Fibroblast of mammary gland (primary cell): ENCODE measurements around the gene TRIM17.

Source experiments
- DNase-seq: peaks from one replicate; pipeline ENCODE4 v3.0.0-alpha.2; 2010; ENCODE audit warnings: low read depth
- H3K4me3 ChIP-seq: 2 replicates; pipeline ENCODE4 v1.5.1; 2011; ENCODE audit warnings: low read depth, mild to moderate bottlenecking, low read length, moderate library complexity; ENCODE audit not compliant: control insufficient read depth
- TF ChIP-seq, protein P1 (sequence below): conservative IDR thresholded peaks from 2 replicates; pipeline ENCODE4 v1.5.1; 2011; ENCODE audit warnings: low read depth, low read length, inconsistent platforms; ENCODE audit not compliant: control insufficient read depth, insufficient read depth

The TRIM17 gene

DNA sequence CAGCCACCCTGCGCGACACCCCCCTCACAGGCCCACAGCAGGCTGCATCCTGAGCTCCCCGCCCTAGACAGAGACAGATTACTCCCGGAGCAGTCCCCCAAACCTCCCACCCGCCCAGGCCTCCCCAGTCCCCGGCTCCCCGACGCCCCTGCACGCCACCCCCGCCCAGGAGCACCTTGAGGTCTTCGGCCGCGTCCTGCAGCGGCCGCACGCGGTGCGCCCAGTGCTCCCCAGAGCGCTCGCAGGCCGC is 10.8 kb downstream of the TRIM17 start:
- no peak for DNase-seq
- H3K4me3 ChIP-seq: peak overlapping the region; percentile 86
- TF ChIP-seq, protein P1, sequence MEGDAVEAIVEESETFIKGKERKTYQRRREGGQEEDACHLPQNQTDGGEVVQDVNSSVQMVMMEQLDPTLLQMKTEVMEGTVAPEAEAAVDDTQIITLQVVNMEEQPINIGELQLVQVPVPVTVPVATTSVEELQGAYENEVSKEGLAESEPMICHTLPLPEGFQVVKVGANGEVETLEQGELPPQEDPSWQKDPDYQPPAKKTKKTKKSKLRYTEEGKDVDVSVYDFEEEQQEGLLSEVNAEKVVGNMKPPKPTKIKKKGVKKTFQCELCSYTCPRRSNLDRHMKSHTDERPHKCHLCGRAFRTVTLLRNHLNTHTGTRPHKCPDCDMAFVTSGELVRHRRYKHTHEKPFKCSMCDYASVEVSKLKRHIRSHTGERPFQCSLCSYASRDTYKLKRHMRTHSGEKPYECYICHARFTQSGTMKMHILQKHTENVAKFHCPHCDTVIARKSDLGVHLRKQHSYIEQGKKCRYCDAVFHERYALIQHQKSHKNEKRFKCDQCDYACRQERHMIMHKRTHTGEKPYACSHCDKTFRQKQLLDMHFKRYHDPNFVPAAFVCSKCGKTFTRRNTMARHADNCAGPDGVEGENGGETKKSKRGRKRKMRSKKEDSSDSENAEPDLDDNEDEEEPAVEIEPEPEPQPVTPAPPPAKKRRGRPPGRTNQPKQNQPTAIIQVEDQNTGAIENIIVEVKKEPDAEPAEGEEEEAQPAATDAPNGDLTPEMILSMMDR: no peak

DNA sequence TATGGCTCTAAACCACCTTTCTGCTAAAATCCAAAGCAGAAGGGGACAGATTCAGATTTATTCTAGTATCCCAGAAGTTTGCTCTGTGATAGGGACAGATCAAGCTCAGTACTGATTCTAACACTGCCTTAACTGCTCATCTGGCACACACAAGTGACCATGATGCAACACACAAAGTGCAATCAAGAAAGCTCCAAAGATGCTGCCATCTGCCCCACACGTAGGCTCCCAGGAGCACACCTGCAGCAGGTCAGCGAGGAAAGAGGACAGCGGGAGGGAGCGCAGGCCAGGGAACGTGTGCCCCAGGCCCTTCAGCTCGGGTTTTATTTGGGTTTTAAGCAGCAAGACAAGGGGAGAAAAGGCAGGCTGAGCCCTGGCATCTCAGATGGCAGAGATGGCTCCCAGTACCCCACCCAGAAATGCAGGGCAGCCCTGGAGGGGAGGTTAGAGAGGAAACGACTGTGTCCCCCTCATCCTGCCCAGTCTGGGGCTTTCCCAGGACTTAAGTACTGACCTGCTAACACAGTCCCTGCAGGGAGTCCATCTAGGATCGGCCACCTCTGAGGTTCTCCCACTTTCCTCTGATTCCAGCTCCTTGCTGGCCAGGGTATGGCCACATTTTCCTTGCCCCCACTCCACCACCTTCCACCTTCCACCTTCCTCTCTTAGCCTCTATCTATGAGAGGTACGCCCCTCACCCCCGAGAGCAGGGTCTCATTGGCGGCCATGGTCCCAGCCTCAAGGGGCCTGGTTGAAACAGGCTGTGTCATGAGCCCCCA is 11.3 kb downstream of the TRIM17 start:
- peak; percentile 30 for DNase-seq
- peak overlapping the region; percentile 86 for H3K4me3 ChIP-seq
- TF ChIP-seq, protein P1: no peak

DNA sequence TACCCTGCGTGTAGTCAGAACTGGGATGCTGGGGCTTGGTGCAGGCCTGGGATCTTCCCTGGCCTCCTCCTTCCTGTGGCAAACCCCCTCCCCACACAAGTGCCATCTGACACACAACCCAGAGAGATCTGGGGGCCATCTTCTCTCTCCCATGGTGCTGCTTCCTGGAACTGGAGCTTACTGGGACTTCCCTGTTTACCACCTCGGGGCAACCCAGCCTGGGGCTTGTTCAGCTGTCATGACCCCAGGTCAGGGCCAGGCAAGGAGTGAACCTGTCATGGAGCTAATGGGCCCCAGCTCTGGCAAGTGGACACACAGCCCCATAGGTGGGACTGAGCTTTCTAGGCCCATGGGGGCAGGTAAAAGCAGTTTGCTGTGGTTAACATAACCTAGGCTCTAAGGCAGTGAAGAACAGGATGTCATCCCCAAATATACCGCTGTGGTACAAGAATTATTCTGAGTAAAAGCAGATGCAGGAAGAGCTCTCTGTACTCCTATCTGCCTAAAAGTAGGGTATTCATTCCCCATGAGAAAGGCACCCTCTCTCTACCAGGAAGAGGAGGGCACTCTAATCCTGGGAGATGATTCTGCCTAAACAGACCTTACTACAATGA is 12.4 kb downstream of the TRIM17 start:
- DNase-seq: no peak
- H3K4me3 ChIP-seq: peak overlapping the region; percentile 86
- TF ChIP-seq, protein P1: no peak

DNA sequence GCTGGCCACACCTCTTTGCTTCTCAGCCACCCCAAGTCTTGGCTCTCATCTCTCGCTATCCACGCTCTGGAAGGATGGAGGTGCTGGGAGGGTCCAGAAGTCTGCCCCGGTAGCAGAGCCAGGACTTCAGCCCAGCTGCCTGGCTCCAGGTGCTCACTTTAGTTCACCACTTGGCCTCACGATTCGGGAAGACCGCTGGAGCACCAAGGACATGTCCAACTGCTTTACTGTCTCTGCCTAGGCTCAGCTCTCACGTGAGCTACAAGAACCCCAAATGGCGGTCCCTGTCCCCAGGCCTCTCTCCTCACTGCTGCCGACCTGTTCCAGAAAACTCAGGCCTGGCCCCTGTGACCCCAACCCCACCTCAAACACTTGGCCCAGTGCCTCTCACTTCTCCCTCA is 13.4 kb downstream of the TRIM17 start:
- H3K4me3 ChIP-seq: no peak overlapping the region
- no peak for DNase-seq
- TF ChIP-seq, protein P1: no peak

DNA sequence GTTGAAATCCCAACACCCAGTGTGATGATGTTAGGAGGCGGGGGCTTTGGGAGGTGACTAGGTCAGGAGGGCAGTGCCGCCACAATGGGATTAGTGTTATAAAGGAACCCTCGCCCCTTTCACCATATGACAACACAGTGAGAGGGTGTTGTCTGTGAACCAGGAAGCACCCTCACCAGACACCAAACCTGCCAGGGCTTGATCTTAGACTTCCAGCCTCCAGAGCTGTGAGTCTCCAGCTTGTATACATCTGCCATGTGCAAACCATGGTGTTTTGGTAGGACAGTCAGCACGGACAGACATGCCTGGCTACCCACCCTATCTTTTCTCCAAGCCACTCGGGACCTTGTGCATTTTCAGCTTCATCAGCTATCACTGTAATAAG is 14.0 kb downstream of the TRIM17 start:
- TF ChIP-seq, protein P1: no peak
- no peak overlapping the region for H3K4me3 ChIP-seq
- no peak for DNase-seq

DNA sequence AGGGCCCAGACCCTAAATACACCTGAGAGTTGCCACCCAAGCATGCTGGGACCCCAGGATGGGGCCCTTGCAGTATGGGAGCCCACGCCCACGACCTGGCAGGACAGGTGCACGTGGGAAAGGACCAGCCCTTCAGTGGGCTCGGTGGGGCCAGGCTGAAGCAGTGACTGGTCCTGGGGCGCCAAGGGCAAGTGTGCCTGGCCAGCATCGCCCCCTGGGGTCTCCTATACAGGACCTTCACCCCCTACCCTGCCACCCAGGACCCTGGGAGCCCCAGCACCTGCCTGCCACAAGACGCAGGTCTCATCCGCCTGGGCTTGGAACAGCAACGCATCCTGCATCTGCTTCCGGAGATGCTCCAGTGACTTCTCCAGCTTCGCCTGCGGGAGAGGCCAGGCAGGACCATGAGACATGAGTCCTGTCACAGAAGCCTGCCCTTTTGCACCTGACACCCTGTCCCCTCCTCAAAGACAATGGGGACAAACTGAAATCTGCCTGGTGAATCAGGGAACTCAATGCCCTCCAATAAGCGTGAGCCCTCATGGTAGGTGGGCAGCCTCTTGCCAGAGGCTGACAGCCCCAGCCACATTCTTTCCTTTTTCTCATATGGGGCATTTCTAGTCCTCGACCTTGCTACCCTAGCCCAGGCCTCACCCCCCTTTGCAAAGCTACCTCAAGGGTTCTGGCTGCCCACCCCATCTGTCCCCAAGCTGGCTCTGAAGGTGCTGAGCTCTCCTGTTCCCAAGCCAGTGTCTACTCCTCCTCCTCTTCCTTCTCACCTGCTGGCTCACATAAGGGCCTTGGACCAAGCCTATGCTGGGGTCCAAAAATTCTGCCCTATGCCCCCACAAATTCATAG is 14.7 kb downstream of the TRIM17 start:
- no peak overlapping the region for H3K4me3 ChIP-seq
- DNase-seq: no peak
- TF ChIP-seq, protein P1: no peak
